ENCODE data around the gene MYL3.

Gene MYL3

DNA sequence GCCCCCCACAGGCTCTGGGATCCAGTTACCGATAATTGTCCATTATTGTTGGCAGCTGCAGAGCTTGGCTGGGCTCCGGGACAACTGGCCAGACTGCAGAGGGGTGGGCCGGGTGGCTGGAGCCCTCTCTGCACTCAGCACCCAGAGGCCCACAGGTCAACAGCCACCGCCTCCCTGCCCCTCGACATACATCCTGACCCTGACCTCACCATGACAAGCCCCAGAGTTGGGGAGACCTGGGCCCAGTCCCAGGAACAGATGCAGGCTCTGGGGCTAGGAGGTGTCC lies 36.7 kb upstream of the MYL3 start:
- peaks cover 5 to 6% of the 10 kb centered on the region in 2 donors for H3K27me3 ChIP-seq (ENCODE audit: control insufficient read depth in 1 of 2, insufficient read depth in 2 of 2, low read length in 2 of 2)
- H3K27ac ChIP-seq (ENCODE audit: low read depth, low read length): no peak overlapping the region
- no peak overlapping the region for H3K9ac ChIP-seq (ENCODE audit: low read depth in 1 of 2, low read length in 2 of 2)
- no peak overlapping the region for H3K4me3 ChIP-seq (ENCODE audit: low read depth in 1 of 2, low read length in 2 of 2)
- H3K4me1 ChIP-seq (ENCODE audit: control insufficient read depth in 1 of 2, insufficient read depth in 2 of 2, low read length in 2 of 2): peaks cover 0 to 3% of the 10 kb centered on the region in 2 donors
- H3K36me3 ChIP-seq (ENCODE audit: control insufficient read depth in 1 of 2, insufficient read depth in 2 of 2, low read length in 2 of 2): no peaks in the 10 kb centered on the region
- no peaks in the 10 kb centered on the region for H3K9me3 ChIP-seq (ENCODE audit: control insufficient read depth in 1 of 2, low read length in 2 of 2)

DNA sequence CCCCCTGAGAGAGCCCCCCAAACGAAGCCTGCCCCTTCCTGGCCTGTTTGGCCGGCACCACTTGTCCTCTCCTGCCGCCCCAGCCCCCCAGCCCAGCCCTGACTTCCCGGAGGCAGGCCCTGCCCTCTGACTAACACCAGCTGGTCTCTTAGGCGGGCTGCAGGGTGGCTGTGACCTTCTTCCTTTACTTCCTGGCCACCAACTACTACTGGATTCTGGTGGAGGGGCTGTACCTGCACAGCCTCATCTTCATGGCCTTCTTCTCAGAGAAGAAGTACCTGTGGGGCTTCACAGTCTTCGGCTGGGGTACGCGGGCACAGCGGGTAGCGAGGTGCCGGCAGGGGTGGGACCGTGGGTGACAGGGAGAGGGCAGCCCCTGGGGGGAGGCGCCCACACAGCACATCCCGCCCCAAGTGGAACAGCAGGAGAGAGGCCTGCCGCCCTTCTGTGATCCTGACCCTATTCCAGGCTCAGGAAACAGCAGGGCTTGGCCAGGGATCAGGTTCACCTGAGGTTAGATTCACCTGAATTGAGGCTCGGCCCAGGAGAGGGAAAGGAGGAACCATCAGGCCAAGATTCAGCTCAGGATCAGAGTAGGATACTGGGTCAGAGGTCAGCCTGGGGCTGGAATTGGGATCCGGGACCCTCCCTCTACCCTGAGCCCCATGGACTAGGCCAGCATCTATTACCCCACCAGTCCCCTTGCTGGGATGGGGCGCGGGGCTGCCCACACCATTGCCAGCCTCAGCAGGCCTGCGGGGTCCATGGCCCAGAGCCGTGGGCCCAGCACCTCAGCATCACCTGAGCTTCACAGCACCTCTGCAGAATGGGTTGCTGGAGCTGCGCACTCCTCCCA lies 36.1 kb upstream of the MYL3 start:
- H3K9me3 ChIP-seq (ENCODE audit: control insufficient read depth in 1 of 2, low read length in 2 of 2): no peaks in the 10 kb centered on the region
- no peaks in the 10 kb centered on the region for H3K36me3 ChIP-seq (ENCODE audit: control insufficient read depth in 1 of 2, insufficient read depth in 2 of 2, low read length in 2 of 2)
- H3K9ac ChIP-seq (ENCODE audit: low read depth in 1 of 2, low read length in 2 of 2): no peak overlapping the region
- peaks cover 5 to 6% of the 10 kb centered on the region in 2 donors for H3K27me3 ChIP-seq (ENCODE audit: control insufficient read depth in 1 of 2, insufficient read depth in 2 of 2, low read length in 2 of 2)
- peaks cover 0 to 3% of the 10 kb centered on the region in 2 donors for H3K4me1 ChIP-seq (ENCODE audit: control insufficient read depth in 1 of 2, insufficient read depth in 2 of 2, low read length in 2 of 2)
- no peak overlapping the region for H3K4me3 ChIP-seq (ENCODE audit: low read depth in 1 of 2, low read length in 2 of 2)
- no peak overlapping the region for H3K27ac ChIP-seq (ENCODE audit: low read depth, low read length)

DNA sequence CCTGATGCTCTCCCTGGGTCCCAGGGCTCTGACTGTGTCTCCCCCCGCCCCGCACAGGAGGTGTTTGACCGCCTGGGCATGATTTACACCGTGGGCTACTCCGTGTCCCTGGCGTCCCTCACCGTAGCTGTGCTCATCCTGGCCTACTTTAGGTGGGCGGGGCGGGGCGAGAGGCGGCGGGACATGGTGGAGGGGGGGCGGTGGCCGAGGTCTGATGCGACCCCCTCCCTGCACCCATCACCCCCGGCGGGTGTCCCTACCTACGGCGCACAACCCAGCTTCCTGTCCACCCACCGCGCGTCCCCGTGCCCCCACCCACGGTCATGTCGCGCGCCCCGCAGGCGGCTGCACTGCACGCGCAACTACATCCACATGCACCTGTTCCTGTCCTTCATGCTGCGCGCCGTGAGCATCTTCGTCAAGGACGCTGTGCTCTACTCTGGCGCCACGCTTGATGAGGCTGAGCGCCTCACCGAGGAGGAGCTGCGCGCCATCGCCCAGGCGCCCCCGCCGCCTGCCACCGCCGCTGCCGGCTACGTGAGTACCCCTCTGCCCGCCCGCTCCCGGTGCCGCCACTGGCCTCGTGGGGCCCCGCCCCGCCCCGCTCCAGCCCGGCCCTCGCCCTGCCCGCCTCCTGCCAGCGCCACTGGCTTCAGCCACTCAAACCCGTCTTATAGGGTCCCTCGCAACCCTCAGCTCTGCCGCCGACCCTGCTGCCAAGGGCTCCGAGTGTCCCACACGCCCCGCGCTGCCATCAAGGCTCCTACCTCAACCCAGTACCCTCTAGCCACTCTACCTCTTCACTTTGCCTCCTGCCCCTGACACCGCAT lies 35.3 kb upstream of the MYL3 start:
- Histone ChIP-seq H3K9ac (ENCODE audit: low read depth in 1 of 2, low read length in 2 of 2) (no peak overlapping the region), H3K4me3 (ENCODE audit: low read depth in 1 of 2, low read length in 2 of 2) (no peak overlapping the region), H3K9me3 (ENCODE audit: control insufficient read depth in 1 of 2, low read length in 2 of 2) (no peaks in the 10 kb centered on the region), H3K36me3 (ENCODE audit: control insufficient read depth in 1 of 2, insufficient read depth in 2 of 2, low read length in 2 of 2) (no peaks in the 10 kb centered on the region), H3K27ac (ENCODE audit: low read depth, low read length) (no peak overlapping the region), H3K4me1 (ENCODE audit: control insufficient read depth in 1 of 2, insufficient read depth in 2 of 2, low read length in 2 of 2) (peaks cover 0 to 3% of the 10 kb centered on the region in 2 donors), H3K27me3 (ENCODE audit: control insufficient read depth in 1 of 2, insufficient read depth in 2 of 2, low read length in 2 of 2) (peaks cover 5 to 6% of the 10 kb centered on the region in 2 donors)

DNA sequence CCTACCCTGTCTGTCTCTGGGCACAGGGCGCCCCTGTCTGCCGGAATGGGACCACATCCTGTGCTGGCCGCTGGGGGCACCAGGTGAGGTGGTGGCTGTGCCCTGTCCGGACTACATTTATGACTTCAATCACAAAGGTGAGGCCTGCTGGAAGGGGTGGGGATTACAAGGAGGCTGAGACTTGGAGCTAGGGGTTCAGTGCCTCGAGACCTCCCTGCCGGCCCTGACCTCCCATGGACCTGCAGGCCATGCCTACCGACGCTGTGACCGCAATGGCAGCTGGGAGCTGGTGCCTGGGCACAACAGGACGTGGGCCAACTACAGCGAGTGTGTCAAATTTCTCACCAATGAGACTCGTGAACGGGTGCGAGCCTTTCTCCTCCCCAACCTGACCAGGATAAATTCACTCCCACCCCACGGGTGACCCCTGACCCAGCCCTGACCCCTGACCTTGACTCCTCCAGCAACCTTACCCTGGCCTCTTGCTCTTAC lies 34.6 kb upstream of the MYL3 start:
- H3K4me3 ChIP-seq (ENCODE audit: low read depth in 1 of 2, low read length in 2 of 2): no peak overlapping the region
- no peaks in the 10 kb centered on the region for H3K36me3 ChIP-seq (ENCODE audit: control insufficient read depth in 1 of 2, insufficient read depth in 2 of 2, low read length in 2 of 2)
- peaks cover 0 to 3% of the 10 kb centered on the region in 2 donors for H3K4me1 ChIP-seq (ENCODE audit: control insufficient read depth in 1 of 2, insufficient read depth in 2 of 2, low read length in 2 of 2)
- no peaks in the 10 kb centered on the region for H3K9me3 ChIP-seq (ENCODE audit: control insufficient read depth in 1 of 2, low read length in 2 of 2)
- H3K27me3 ChIP-seq (ENCODE audit: control insufficient read depth in 1 of 2, insufficient read depth in 2 of 2, low read length in 2 of 2): peaks cover 5 to 12% of the 10 kb centered on the region in 2 donors
- H3K9ac ChIP-seq (ENCODE audit: low read depth in 1 of 2, low read length in 2 of 2): no peak overlapping the region
- no peak overlapping the region for H3K27ac ChIP-seq (ENCODE audit: low read depth, low read length)

DNA sequence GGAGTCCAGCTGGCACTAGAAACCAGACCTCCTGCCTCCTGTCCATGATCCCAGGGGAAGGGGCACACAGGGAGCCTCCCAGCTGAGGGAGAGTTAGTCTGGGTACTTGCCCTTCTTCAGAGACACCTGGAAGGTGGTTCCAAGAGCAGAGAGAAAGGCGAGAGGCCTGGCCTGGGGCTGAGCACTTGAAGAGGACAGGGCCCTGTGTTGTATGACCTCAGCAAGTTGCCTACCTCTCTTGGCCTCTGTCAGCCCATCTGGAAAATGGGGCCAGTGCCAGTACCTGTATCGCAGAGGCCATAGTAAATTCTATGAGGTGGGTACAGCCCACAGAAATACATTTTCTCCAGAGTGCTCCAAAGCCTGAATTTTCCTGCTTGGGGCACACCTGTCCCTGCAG lies 33.8 kb upstream of the MYL3 start:
- Histone ChIP-seq H3K36me3 (ENCODE audit: control insufficient read depth in 1 of 2, insufficient read depth in 2 of 2, low read length in 2 of 2) (no peaks in the 10 kb centered on the region), H3K9me3 (ENCODE audit: control insufficient read depth in 1 of 2, low read length in 2 of 2) (no peaks in the 10 kb centered on the region), H3K4me3 (ENCODE audit: low read depth in 1 of 2, low read length in 2 of 2) (no peak overlapping the region), H3K4me1 (ENCODE audit: control insufficient read depth in 1 of 2, insufficient read depth in 2 of 2, low read length in 2 of 2) (peaks cover 3 to 8% of the 10 kb centered on the region in 2 donors), H3K27me3 (ENCODE audit: control insufficient read depth in 1 of 2, insufficient read depth in 2 of 2, low read length in 2 of 2) (peaks cover 9 to 18% of the 10 kb centered on the region in 2 donors), H3K27ac (ENCODE audit: low read depth, low read length) (no peak overlapping the region), H3K9ac (ENCODE audit: low read depth in 1 of 2, low read length in 2 of 2) (no peak overlapping the region)

DNA sequence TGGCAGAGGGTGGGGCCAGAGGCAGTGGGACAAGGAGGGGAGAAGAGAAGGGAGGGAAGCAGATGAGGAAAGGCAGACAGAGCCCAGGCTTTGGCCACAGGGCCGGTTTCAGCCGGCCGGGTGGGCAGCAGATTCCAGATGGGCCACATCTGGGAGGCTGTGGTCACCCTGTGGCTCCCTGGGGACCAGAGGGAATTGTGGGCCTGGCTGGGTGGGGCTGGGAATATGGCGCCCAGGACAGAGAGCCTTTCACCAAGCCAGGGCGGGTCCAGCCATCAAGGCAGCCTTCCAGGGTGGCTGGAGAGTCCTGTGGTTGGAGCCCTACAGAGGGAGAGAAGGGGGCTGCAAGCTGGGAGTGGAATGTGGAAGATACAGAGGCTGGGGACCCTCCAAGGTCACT lies 33.1 kb upstream of the MYL3 start:
- peaks cover 16 to 24% of the 10 kb centered on the region in 2 donors for H3K27me3 ChIP-seq (ENCODE audit: control insufficient read depth in 1 of 2, insufficient read depth in 2 of 2, low read length in 2 of 2)
- no peak overlapping the region for H3K9ac ChIP-seq (ENCODE audit: low read depth in 1 of 2, low read length in 2 of 2)
- H3K4me3 ChIP-seq (ENCODE audit: low read depth in 1 of 2, low read length in 2 of 2): no peak overlapping the region
- H3K36me3 ChIP-seq (ENCODE audit: control insufficient read depth in 1 of 2, insufficient read depth in 2 of 2, low read length in 2 of 2): no peaks in the 10 kb centered on the region
- H3K9me3 ChIP-seq (ENCODE audit: control insufficient read depth in 1 of 2, low read length in 2 of 2): no peaks in the 10 kb centered on the region
- peaks cover 8 to 12% of the 10 kb centered on the region in 2 donors for H3K4me1 ChIP-seq (ENCODE audit: control insufficient read depth in 1 of 2, insufficient read depth in 2 of 2, low read length in 2 of 2)
- H3K27ac ChIP-seq (ENCODE audit: low read depth, low read length): no peak overlapping the region

DNA sequence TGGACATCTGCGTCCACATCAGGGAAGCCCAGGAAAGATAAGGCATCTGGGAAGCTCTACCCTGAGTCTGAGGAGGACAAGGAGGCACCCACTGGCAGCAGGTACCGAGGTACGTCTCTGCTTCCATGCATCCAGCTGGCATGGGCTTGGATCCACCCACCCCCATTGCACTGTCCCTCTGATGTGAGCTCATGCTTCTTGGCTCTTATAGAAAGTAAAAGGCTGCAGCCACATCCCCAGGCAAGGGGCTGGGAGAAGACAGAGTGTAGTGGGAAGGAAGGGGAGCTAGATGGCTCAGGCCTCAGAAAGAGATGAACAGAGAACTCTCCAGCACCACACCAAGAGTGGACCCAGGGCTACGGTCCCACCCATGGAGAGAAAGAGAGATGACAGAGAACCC lies 32.5 kb upstream of the MYL3 start:
- peaks cover 8 to 12% of the 10 kb centered on the region in 2 donors for H3K4me1 ChIP-seq (ENCODE audit: control insufficient read depth in 1 of 2, insufficient read depth in 2 of 2, low read length in 2 of 2)

DNA sequence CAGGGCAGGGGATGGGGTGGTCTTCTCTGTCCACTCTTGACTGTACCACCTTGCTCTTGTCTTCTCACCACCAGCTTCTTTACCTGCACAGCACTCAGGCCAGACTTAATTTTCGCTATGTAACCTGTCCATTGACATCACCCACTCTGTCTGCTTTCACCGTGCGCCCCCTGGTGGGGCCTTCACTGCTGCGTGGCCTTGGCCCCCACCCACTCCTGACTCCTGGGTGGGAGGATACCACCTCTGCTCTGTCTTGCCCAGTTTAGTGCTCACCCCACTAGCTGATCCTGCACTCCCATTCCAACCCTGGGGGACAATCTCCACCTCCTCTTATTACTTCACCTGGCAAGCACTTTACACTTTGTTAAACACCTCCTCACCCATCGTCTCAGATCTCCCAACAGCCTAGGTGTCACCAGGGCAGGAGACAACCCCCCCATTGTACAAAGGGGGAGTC lies 32.0 kb upstream of the MYL3 start:
- no peak overlapping the region for H3K4me3 ChIP-seq (ENCODE audit: low read depth in 1 of 2, low read length in 2 of 2)
- no peaks in the 10 kb centered on the region for H3K36me3 ChIP-seq (ENCODE audit: control insufficient read depth in 1 of 2, insufficient read depth in 2 of 2, low read length in 2 of 2)
- H3K9me3 ChIP-seq (ENCODE audit: control insufficient read depth in 1 of 2, low read length in 2 of 2): no peaks in the 10 kb centered on the region
- no peak overlapping the region for H3K27ac ChIP-seq (ENCODE audit: low read depth, low read length)
- peaks cover 8 to 12% of the 10 kb centered on the region in 2 donors for H3K4me1 ChIP-seq (ENCODE audit: control insufficient read depth in 1 of 2, insufficient read depth in 2 of 2, low read length in 2 of 2)
- H3K9ac ChIP-seq (ENCODE audit: low read depth in 1 of 2, low read length in 2 of 2): no peak overlapping the region
- peaks cover 22 to 33% of the 10 kb centered on the region in 2 donors for H3K27me3 ChIP-seq (ENCODE audit: control insufficient read depth in 1 of 2, insufficient read depth in 2 of 2, low read length in 2 of 2)

More for the DNA sequence above, 32.5 kb upstream of the MYL3 start:
- H3K9ac ChIP-seq (ENCODE audit: low read depth in 1 of 2, low read length in 2 of 2): no peak overlapping the region
- H3K27ac ChIP-seq (ENCODE audit: low read depth, low read length): no peak overlapping the region
- H3K4me3 ChIP-seq (ENCODE audit: low read depth in 1 of 2, low read length in 2 of 2): no peak overlapping the region
- peaks cover 22 to 31% of the 10 kb centered on the region in 2 donors for H3K27me3 ChIP-seq (ENCODE audit: control insufficient read depth in 1 of 2, insufficient read depth in 2 of 2, low read length in 2 of 2)
- no peaks in the 10 kb centered on the region for H3K9me3 ChIP-seq (ENCODE audit: control insufficient read depth in 1 of 2, low read length in 2 of 2)
- H3K36me3 ChIP-seq (ENCODE audit: control insufficient read depth in 1 of 2, insufficient read depth in 2 of 2, low read length in 2 of 2): no peaks in the 10 kb centered on the region

DNA sequence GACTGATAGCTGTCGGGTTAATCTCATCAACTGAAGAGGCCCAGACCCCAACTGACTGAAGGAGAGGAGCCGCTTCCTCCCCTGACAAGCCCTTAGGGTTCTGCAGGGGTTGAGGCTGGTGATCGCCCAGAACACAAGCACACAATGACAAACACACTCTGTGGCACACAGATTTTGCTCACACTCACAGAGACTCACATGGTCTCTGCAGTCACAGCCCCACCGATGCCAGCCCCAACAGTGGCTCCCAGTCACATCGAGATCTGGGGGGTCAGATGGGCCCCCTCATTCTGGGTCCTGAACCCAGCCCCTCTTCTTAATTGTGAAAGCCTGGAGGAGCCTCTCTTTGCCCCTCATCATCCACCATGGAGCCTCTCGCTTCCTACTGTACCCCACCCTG lies 31.0 kb upstream of the MYL3 start:
- Histone ChIP-seq H3K27ac (ENCODE audit: low read depth, low read length) (no peak overlapping the region), H3K4me3 (ENCODE audit: low read depth in 1 of 2, low read length in 2 of 2) (no peak overlapping the region), H3K9ac (ENCODE audit: low read depth in 1 of 2, low read length in 2 of 2) (no peak overlapping the region), H3K36me3 (ENCODE audit: control insufficient read depth in 1 of 2, insufficient read depth in 2 of 2, low read length in 2 of 2) (no peaks in the 10 kb centered on the region), H3K9me3 (ENCODE audit: control insufficient read depth in 1 of 2, low read length in 2 of 2) (no peaks in the 10 kb centered on the region), H3K27me3 (ENCODE audit: control insufficient read depth in 1 of 2, insufficient read depth in 2 of 2, low read length in 2 of 2) (peaks cover 22 to 27% of the 10 kb centered on the region in 2 donors), H3K4me1 (ENCODE audit: control insufficient read depth in 1 of 2, insufficient read depth in 2 of 2, low read length in 2 of 2) (peaks cover 12 to 13% of the 10 kb centered on the region in 2 donors)

DNA sequence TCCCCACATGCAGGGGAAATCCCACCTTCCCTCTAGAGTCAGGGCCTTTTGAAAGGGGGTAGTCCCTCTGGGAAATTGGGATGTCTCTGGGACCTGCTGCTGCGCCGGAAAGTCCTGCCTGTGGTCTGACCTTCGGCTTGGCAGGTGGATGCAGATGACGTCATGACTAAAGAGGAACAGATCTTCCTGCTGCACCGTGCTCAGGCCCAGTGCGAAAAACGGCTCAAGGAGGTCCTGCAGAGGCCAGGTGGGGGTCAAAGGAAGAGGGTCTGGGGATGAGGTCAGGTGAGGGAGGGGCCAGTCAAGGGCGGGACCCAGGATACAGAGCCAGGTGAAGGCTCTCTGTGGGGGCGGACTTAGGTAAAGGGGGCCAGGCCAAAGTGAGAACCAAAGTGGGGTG lies 30.5 kb upstream of the MYL3 start:
- H3K36me3 ChIP-seq (ENCODE audit: control insufficient read depth in 1 of 2, insufficient read depth in 2 of 2, low read length in 2 of 2): no peaks in the 10 kb centered on the region
- H3K4me3 ChIP-seq (ENCODE audit: low read depth in 1 of 2, low read length in 2 of 2): no peak overlapping the region
- H3K9ac ChIP-seq (ENCODE audit: low read depth in 1 of 2, low read length in 2 of 2): no peak overlapping the region
- H3K4me1 ChIP-seq (ENCODE audit: control insufficient read depth in 1 of 2, insufficient read depth in 2 of 2, low read length in 2 of 2): peaks cover 12 to 13% of the 10 kb centered on the region in 2 donors
- H3K9me3 ChIP-seq (ENCODE audit: control insufficient read depth in 1 of 2, low read length in 2 of 2): no peaks in the 10 kb centered on the region
- H3K27ac ChIP-seq (ENCODE audit: low read depth, low read length): no peak overlapping the region
- peaks cover 22 to 27% of the 10 kb centered on the region in 2 donors for H3K27me3 ChIP-seq (ENCODE audit: control insufficient read depth in 1 of 2, insufficient read depth in 2 of 2, low read length in 2 of 2)
